GM15510 (cell line): ENCODE measurements around the gene FMN1.

Experiments
- POLR2A ChIP-seq: IDR thresholded peaks from 3 replicates; pipeline ENCODE4 v1.6.1; 2011; ENCODE audit warnings: borderline replicate concordance; ENCODE audit not compliant: insufficient read length; ENCODE audit errors: extremely low read depth

FMN1 gene

GRCh38 chr15:33154351-33155166 lies 40.0 kb downstream of the FMN1 start:
- no peak for TF ChIP-seq POLR2A

- no peak for TF ChIP-seq POLR2A
Observed at GRCh38 chr15:33153548-33153947, 41.0 kb downstream of the FMN1 start.

GRCh38 chr15:33152502-33153109 lies 41.9 kb downstream of the FMN1 start:
- no peak for TF ChIP-seq POLR2A

GRCh38 chr15:33150971-33151370 lies 43.5 kb downstream of the FMN1 start:
- TF ChIP-seq POLR2A = no peak

GRCh38 chr15:33150431-33150941 lies 44.0 kb downstream of the FMN1 start:
- TF ChIP-seq POLR2A = no peak

GRCh38 chr15:33149919-33150318 lies 44.6 kb downstream of the FMN1 start:
- TF ChIP-seq POLR2A = no peak

- TF ChIP-seq POLR2A = no peak
Observed at GRCh38 chr15:33148129-33148751, 46.3 kb downstream of the FMN1 start.

GRCh38 chr15:33146051-33146450 lies 48.5 kb downstream of the FMN1 start:
- TF ChIP-seq POLR2A = no peak

GRCh38 chr15:33145447-33145846 lies 49.1 kb downstream of the FMN1 start:
- TF ChIP-seq POLR2A = no peak

- TF ChIP-seq POLR2A = no peak
Observed at GRCh38 chr15:33142708-33143107, 51.8 kb downstream of the FMN1 start.

GRCh38 chr15:33138000-33138399 lies 56.5 kb downstream of the FMN1 start:
- no peak for TF ChIP-seq POLR2A

GRCh38 chr15:33137101-33137500 lies 57.4 kb downstream of the FMN1 start:
- no peak for TF ChIP-seq POLR2A

GRCh38 chr15:33136353-33136752 lies 58.2 kb downstream of the FMN1 start:
- no peak for TF ChIP-seq POLR2A

- TF ChIP-seq POLR2A = no peak
Observed at GRCh38 chr15:33135355-33135781, 59.1 kb downstream of the FMN1 start.

GRCh38 chr15:33132722-33133345 lies 61.7 kb downstream of the FMN1 start:
- no peak for TF ChIP-seq POLR2A

GRCh38 chr15:33132233-33132580 lies 62.3 kb downstream of the FMN1 start:
- no peak for TF ChIP-seq POLR2A

- no peak for TF ChIP-seq POLR2A
Observed at GRCh38 chr15:33131552-33132232, 62.8 kb downstream of the FMN1 start.
